ENCODE data around the gene MSH5.

MSH5 gene

GRCh38 chr6:31794294-31794865, 54.6 kb downstream of the MSH5 start:
- TF ChIP-seq CTCF (IDR thresholded peaks at IDR 0.05), result no peak

- no peak for TF ChIP-seq CTCF (IDR thresholded peaks at IDR 0.05)
Observed at GRCh38 chr6:31794866-31795615, 55.2 kb downstream of the MSH5 start.

GRCh38 chr6:31795616-31796298, 56.0 kb downstream of the MSH5 start, which contains the start of gene VARS1:
VARS1 (minus strand) TSS chr6:31795752; CDS start chr6:31795217, 535 bp downstream.
- TF ChIP-seq CTCF (IDR thresholded peaks at IDR 0.05), result peak; percentile 70

GRCh38 chr6:31796993-31797385, 57.2 kb downstream of the MSH5 start:
- no peak for TF ChIP-seq CTCF (IDR thresholded peaks at IDR 0.05)

DNA sequence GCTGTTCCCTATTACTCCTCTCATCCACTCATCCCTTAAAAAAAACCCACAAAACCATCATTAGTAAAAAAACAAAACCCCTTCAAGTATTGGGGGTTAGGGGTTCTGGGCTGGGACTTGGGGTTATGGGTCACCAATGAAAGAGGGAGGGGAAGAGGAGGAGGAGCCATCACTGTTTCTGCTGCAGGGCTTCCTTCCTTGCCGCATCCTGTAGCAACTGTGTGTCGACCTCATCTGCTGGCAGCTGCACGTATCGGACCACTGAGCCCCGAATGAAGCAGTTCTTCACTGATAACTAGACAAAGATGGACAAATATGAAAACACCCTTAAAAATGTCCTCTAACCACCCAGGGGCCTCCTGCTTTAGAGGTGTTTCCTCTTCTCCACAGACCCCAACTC, 57.8 kb downstream of the MSH5 start:
- no peak for TF ChIP-seq CTCF (IDR thresholded peaks at IDR 0.05)

DNA sequence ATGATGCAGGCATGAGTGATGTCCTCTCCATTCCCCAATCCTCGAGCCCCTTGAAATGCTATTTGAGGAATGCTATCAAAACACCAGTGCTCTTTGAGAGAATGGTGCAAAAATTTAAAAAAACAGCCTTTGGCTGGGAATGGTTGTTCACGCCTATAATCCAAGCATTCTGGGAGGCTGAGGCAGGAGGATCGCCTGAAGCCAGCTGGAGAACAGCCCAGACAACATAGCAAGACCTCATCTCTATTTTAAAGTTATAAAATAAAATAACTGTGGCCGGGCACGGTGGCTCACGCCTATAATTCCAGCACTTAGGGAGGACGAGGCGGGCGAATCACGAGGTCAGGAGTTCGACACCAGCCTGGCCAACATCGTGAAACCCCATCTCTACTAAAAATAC, 60.0 kb downstream of the MSH5 start:
- no peak for TF ChIP-seq CTCF (IDR thresholded peaks at IDR 0.05)

DNA sequence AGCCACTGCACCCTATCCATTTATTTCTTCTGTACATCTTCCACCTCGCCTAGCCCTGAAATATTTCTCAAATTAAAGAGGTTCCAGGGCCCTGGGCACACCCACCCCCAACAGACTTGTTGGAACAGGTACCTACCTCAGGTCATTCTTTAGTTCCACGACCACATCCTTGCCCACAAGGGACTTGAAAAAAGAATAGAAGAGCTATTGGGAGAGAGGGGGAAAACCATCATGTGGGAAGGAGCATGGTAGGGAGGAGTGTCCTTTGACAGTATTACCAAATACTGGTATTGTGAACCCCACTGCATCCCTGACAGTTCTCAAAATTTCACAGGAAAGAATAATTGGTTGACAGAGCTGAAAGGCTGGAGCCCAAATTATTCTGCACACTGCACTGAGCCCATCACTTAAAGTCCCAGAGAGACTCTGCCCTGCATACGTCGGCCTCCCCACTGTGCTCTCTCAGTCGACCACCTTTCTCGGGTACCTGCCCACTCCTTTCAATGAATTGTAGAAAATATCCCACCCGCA, 66.2 kb downstream of the MSH5 start:
- TF ChIP-seq CTCF (IDR thresholded peaks at IDR 0.05), result no peak

All from LNCAP (cell line).